ENCODE results near the gene RIMBP2.

GRCh38 chr12:130754234-130754901 lies 38.3 kb upstream of the RIMBP2 start:
- TF ChIP-seq CTCF (IDR thresholded peaks at IDR 0.05): no peak
- TF ChIP-seq POLR2A (IDR thresholded peaks at IDR 0.05): no peak
